Measurements from ENCODE around the gene CPE. TPM values are rescaled to one million over a fixed set of nuclear protein-coding genes. Genes with fewer than 3 reads are reported as not detected.
A peak's percentile ranks its signal among the peaks of the same experiment; 100 is the strongest.

Gene CPE
- total RNA-seq, 4 donors from 2014 or later = 7.5 to 29.1 (median 12.3) TPM

- Histone ChIP-seq H3K4me1 (no peaks in the 10 kb centered on the region), H3K27ac (no peak overlapping the region), H3K27me3 (no peaks in the 10 kb centered on the region), H3K36me3 (no peaks in the 10 kb centered on the region), H3K9me3 (no peaks in the 10 kb centered on the region), H3K4me3 (no peak overlapping the region)
- in situ Hi-C loops (cut with MboI; ENCODE audit: low pct_ligation_motif_present in 1 of 4, low pct_unique_long_range_greater_than_20kb in 1 of 4, low sequenced_read_pairs in 3 of 4) (loop anchor here (10.0 to 25.0 kb wide), 3 partner anchors 111 to 217 kb away; no protein-coding TSS in a partner anchor), intact Hi-C loops (cut with DNase I; ENCODE audit: low total_unique reads) (no loop called here)
- TF ChIP-seq POLR2A (IDR thresholded peaks at IDR 0.05) (no peak), POLR2AphosphoS5 (IDR thresholded peaks at IDR 0.05) (no peak), EP300 (IDR thresholded peaks at IDR 0.05; ENCODE audit: low read depth) (no peak), CTCF (IDR thresholded peaks at IDR 0.05) (no peak)
- DNase-seq = no peak
- WGBS, 2 donors (ENCODE audit: low coverage in 1 of 2) = 79% methylated on average over 5 of the region's 5 CpGs; no CpG with 5 or more reads in 1 of the 2 donors
Measured at GRCh38 chr4:165351359-165352130, 27.3 kb upstream of the CPE start.

GRCh38 chr4:165355900-165356300 is 22.9 kb upstream of the CPE start:
- H3K4me1 ChIP-seq = no peaks in the 10 kb centered on the region
- intact Hi-C loops (cut with DNase I; ENCODE audit: low total_unique reads) (no loop called here), in situ Hi-C loops (cut with MboI; ENCODE audit: low pct_ligation_motif_present in 1 of 4, low pct_unique_long_range_greater_than_20kb in 1 of 4, low sequenced_read_pairs in 3 of 4) (loop anchor here (5.0 to 25.0 kb wide), 4 partner anchors 106 to 221 kb away; no protein-coding TSS in a partner anchor)
- DNase-seq = no peak
- H3K9me3 ChIP-seq = no peaks in the 10 kb centered on the region
- no peak overlapping the region for H3K27ac ChIP-seq
- peak in 4 of 5 experiments; percentile 19 to 47 (median 40) for TF ChIP-seq CTCF (IDR thresholded peaks at IDR 0.05)
- no peak for TF ChIP-seq EP300 (IDR thresholded peaks at IDR 0.05; ENCODE audit: low read depth)
- TF ChIP-seq POLR2AphosphoS5 (IDR thresholded peaks at IDR 0.05) = no peak
- TF ChIP-seq POLR2A (IDR thresholded peaks at IDR 0.05) = no peak
- no peaks in the 10 kb centered on the region for H3K27me3 ChIP-seq
- 6 to 7% methylated on average over 2 of the region's 2 CpGs for WGBS, 2 donors (ENCODE audit: low coverage in 1 of 2)
- no peak overlapping the region for H3K4me3 ChIP-seq
- no peaks in the 10 kb centered on the region for H3K36me3 ChIP-seq

GRCh38 chr4:165359506-165359905 is 19.3 kb upstream of the CPE start:
- Histone ChIP-seq H3K27me3 (no peaks in the 10 kb centered on the region), H3K36me3 (no peaks in the 10 kb centered on the region), H3K27ac (no peak overlapping the region), H3K4me3 (no peak overlapping the region), H3K4me1 (peaks cover 0 to 6% (median 2%) of the 10 kb centered on the region in 4 donors), H3K9me3 (no peaks in the 10 kb centered on the region)
- in situ Hi-C loops (cut with MboI; ENCODE audit: low pct_ligation_motif_present in 1 of 4, low pct_unique_long_range_greater_than_20kb in 1 of 4, low sequenced_read_pairs in 3 of 4) (loop anchor here (5.0 to 25.0 kb wide), 4 partner anchors 103 to 225 kb away; no protein-coding TSS in a partner anchor), intact Hi-C loops (cut with DNase I; ENCODE audit: low total_unique reads) (no loop called here)
- WGBS, 2 donors (ENCODE audit: low coverage in 1 of 2) = 51 to 100% methylated on average over 2 of the region's 2 CpGs
- no peak for DNase-seq
- TF ChIP-seq POLR2AphosphoS5 (IDR thresholded peaks at IDR 0.05) (no peak), POLR2A (IDR thresholded peaks at IDR 0.05) (no peak), CTCF (IDR thresholded peaks at IDR 0.05) (no peak), EP300 (IDR thresholded peaks at IDR 0.05; ENCODE audit: low read depth) (no peak)

GRCh38 chr4:165360041-165360695 is 18.6 kb upstream of the CPE start:
- no peak overlapping the region for H3K4me3 ChIP-seq
- in situ Hi-C loops (cut with MboI; ENCODE audit: low pct_ligation_motif_present in 1 of 4, low pct_unique_long_range_greater_than_20kb in 1 of 4, low sequenced_read_pairs in 3 of 4) (loop anchor here in 1 of 4 donors (25.0 kb wide), 1 partner anchor 102 kb away; no protein-coding TSS in a partner anchor), intact Hi-C loops (cut with DNase I; ENCODE audit: low total_unique reads) (no loop called here)
- H3K27ac ChIP-seq = no peak overlapping the region
- DNase-seq = no peak
- no peaks in the 10 kb centered on the region for H3K36me3 ChIP-seq
- H3K27me3 ChIP-seq = no peaks in the 10 kb centered on the region
- peaks cover 3 to 11% (median 6%) of the 10 kb centered on the region in 4 donors for H3K4me1 ChIP-seq
- no peak for TF ChIP-seq EP300 (IDR thresholded peaks at IDR 0.05; ENCODE audit: low read depth)
- no peak for TF ChIP-seq POLR2A (IDR thresholded peaks at IDR 0.05)
- H3K9me3 ChIP-seq = no peaks in the 10 kb centered on the region
- 57 to 81% methylated on average over 4 to 6 of the region's 6 CpGs for WGBS, 2 donors (ENCODE audit: low coverage in 1 of 2)

Measured in transverse colon (tissue), 4 donors.